ENCODE data around the gene OR7G3. TPM values are rescaled to one million over a fixed set of nuclear protein-coding genes. Genes with fewer than 3 reads are reported as not detected.

OR7G3 gene
- total RNA-seq, 5 donors from 2014 or later (not counting 1 experiment from before 2014, with no cell fraction given): not detected

- WGBS (ENCODE audit: insufficient coverage): no CpG with 5 or more reads among the region's 2 CpGs
- Histone ChIP-seq H3K4me1 (ENCODE audit: control insufficient read depth in 1 of 2, extremely low read depth in 1 of 2, insufficient read depth in 2 of 2, low read length in 2 of 2) (no peaks in the 10 kb centered on the region), H3K9me3 (no peaks in the 10 kb centered on the region), H3K36me3 (ENCODE audit: control insufficient read depth in 2 of 2, extremely low read depth in 1 of 2, insufficient read depth in 1 of 2, low read length in 1 of 2) (no peaks in the 10 kb centered on the region), H3K4me3 (ENCODE audit: control insufficient read depth in 1 of 2, extremely low read depth in 1 of 2, low read length in 1 of 2) (no peak within 1 kb of the TSS), H3K27ac (ENCODE audit: low read length) (no peak within 1 kb of the TSS), H3K27me3 (replicated peaks in 1 of 2; ENCODE audit: control insufficient read depth in 2 of 2, extremely low read depth in 1 of 2, insufficient read depth in 2 of 2, low read length in 1 of 2) (peaks cover 0 to 9% of the 10 kb centered on the region in 2 experiments)
- no peak within 1 kb of the TSS for H3K4me3 Mint-ChIP-seq
- ATAC-seq (replicated peaks in 1 of 4) (no peak), DNase-seq (no peak)
- no peak within 1 kb of the TSS for H3K27ac Mint-ChIP-seq
- H3K4me1 Mint-ChIP-seq: no peaks in the 10 kb centered on the region
- peaks cover 20 to 32% of the 10 kb centered on the region in 2 donors for H3K27me3 Mint-ChIP-seq
- no peaks in the 10 kb centered on the region for H3K36me3 Mint-ChIP-seq
- POLR2A ChIA-PET: no interaction called here
- CTCF ChIA-PET: no interaction called here
- no peaks in the 10 kb centered on the region for H3K9me3 Mint-ChIP-seq
These were observed 40.0 kb downstream of the OR7G3 start, which contains the start of gene OR1M1 for GRCh38 chr19:9086761-9087160. Gene OR1M1 (plus strand): TSS chr19:9087061. CDS start chr19:9093245, 6,184 bp downstream.

DNA sequence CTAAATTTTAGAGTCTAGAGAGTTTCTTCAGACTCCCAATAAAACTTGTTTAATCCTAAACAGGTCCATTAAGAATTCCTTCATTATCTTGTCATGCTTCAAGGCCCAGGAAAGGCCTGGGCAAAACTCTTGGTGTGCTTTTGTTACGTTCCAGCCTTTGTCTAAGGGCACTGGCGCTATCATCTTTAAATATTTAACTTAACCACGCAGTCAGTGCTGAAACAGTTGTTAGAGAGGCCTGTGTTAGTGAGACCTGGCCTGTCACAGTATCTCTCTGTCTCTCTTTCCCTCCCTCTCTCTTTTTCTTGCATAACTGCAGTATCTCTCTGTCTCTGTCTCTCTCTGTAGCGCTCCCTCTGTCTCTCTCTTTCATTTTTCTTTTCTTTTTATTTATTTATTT, 48.1 kb downstream of the OR7G3 start:
- ATAC-seq (replicated peaks in 1 of 4) (no peak), DNase-seq (no peak)
- H3K27me3 Mint-ChIP-seq: no peaks in the 10 kb centered on the region
- no peak overlapping the region for H3K4me3 Mint-ChIP-seq
- no peaks in the 10 kb centered on the region for H3K9me3 Mint-ChIP-seq
- Histone ChIP-seq H3K9me3 (no peaks in the 10 kb centered on the region), H3K4me3 (ENCODE audit: control insufficient read depth in 1 of 2, extremely low read depth in 1 of 2, low read length in 1 of 2) (no peak overlapping the region), H3K36me3 (ENCODE audit: control insufficient read depth in 2 of 2, extremely low read depth in 1 of 2, insufficient read depth in 1 of 2, low read length in 1 of 2) (no peaks in the 10 kb centered on the region), H3K27ac (ENCODE audit: low read length) (no peak overlapping the region), H3K27me3 (replicated peaks in 1 of 2; ENCODE audit: control insufficient read depth in 2 of 2, extremely low read depth in 1 of 2, insufficient read depth in 2 of 2, low read length in 1 of 2) (peaks cover 0 to 5% of the 10 kb centered on the region in 2 experiments), H3K4me1 (ENCODE audit: control insufficient read depth in 1 of 2, extremely low read depth in 1 of 2, insufficient read depth in 2 of 2, low read length in 2 of 2) (peaks cover 0 to 6% of the 10 kb centered on the region in 2 experiments)
- H3K36me3 Mint-ChIP-seq: no peaks in the 10 kb centered on the region
- POLR2A ChIA-PET: no interaction called here
- WGBS (ENCODE audit: insufficient coverage): no CpG with 5 or more reads among the region's 4 CpGs
- H3K4me1 Mint-ChIP-seq: peaks cover 0 to 6% (median 0%) of the 10 kb centered on the region in 3 donors
- CTCF ChIA-PET: interaction anchor here in 1 of 2 donors (0.6 kb wide), 1 partner anchor 425 kb away, joined by 3 read pairs; no protein-coding TSS in a partner anchor
- no peak overlapping the region for H3K27ac Mint-ChIP-seq

DNA sequence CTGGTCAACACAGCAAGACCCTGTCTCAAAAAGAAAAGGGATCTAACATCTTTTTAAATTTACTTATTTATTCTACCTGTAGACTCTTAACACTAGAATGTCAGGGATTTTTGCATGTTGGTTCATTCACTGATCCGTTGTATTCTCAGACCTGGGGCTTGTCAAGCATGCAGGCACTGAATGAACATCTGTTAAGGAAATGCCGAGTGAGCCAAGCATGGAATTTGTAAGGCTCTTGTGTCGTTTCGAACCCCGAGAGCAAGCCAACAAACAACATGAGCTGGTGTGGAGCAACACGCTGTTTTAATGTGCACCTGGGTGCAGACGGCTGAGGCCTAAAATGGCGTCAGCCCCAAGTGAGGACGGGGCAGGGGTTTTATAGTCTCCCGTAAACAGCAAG, 49.8 kb downstream of the OR7G3 start:
- no peak overlapping the region for H3K27ac ChIP-seq (ENCODE audit: low read length)
- H3K27ac Mint-ChIP-seq: no peak overlapping the region

More for the DNA sequence above, 49.8 kb downstream of the OR7G3 start:
- Mint-ChIP-seq H3K4me3 (no peak overlapping the region), H3K4me1 (peaks cover 0 to 6% (median 0%) of the 10 kb centered on the region in 3 donors), H3K9me3 (no peaks in the 10 kb centered on the region), H3K36me3 (no peaks in the 10 kb centered on the region), H3K27me3 (no peaks in the 10 kb centered on the region)
- ATAC-seq (replicated peaks in 1 of 4) (no peak), DNase-seq (no peak)
- Histone ChIP-seq H3K4me3 (ENCODE audit: control insufficient read depth in 1 of 2, extremely low read depth in 1 of 2, low read length in 1 of 2) (no peak overlapping the region), H3K9me3 (no peaks in the 10 kb centered on the region), H3K4me1 (ENCODE audit: control insufficient read depth in 1 of 2, extremely low read depth in 1 of 2, insufficient read depth in 2 of 2, low read length in 2 of 2) (peaks cover 0 to 6% of the 10 kb centered on the region in 2 experiments), H3K27me3 (replicated peaks in 1 of 2; ENCODE audit: control insufficient read depth in 2 of 2, extremely low read depth in 1 of 2, insufficient read depth in 2 of 2, low read length in 1 of 2) (peaks cover 0 to 3% of the 10 kb centered on the region in 2 experiments), H3K36me3 (ENCODE audit: control insufficient read depth in 2 of 2, extremely low read depth in 1 of 2, insufficient read depth in 1 of 2, low read length in 1 of 2) (no peaks in the 10 kb centered on the region)
- POLR2A ChIA-PET: no interaction called here
- CTCF ChIA-PET: no interaction called here
- WGBS (ENCODE audit: insufficient coverage): 85% methylated on average over 10 of the region's 10 CpGs

Other genes starting within 250 kb of the OR7G3 start
- under 1 TPM in 4 of 5 donors, not detected in 1; 0.03 to 0.16 (median 0.05) TPM for gene MUC16, start 116.5 kb downstream of the OR7G3 start, total RNA-seq
- gene OR1M1, start 39.9 kb downstream of the OR7G3 start, total RNA-seq: not detected
- not detected for gene OR7G2, start 19.5 kb downstream of the OR7G3 start, total RNA-seq
- gene OR7G1, start 11.2 kb downstream of the OR7G3 start, total RNA-seq: not detected
- gene ZNF317, start 13.4 kb upstream of the OR7G3 start, total RNA-seq: 10 to 100 TPM; 46.8 to 77.9 (median 51.2) TPM
- 1 to 10 TPM in 2 of 5 donors, not detected in 3; 1.4 to 1.6 TPM for gene OR7D2, start 52.0 kb upstream of the OR7G3 start, total RNA-seq
- gene OR7D4, start 92.6 kb upstream of the OR7G3 start, total RNA-seq: not detected
- gene OR7E24, start 124.0 kb upstream of the OR7G3 start, total RNA-seq: not detected
- gene ZNF699, start 182.9 kb upstream of the OR7G3 start, total RNA-seq: 10 to 100 TPM; 11.3 to 23.0 (median 17.9) TPM
- gene ZNF559, start 197.2 kb upstream of the OR7G3 start, total RNA-seq: 10 to 100 TPM; 14.5 to 41.1 (median 34.7) TPM
- gene ZNF177, start 236.1 kb upstream of the OR7G3 start, total RNA-seq: 1 to 10 TPM in 4 of 5 donors, under 1 TPM in 1; 0.89 to 2.1 (median 1.0) TPM